Esophagus muscularis mucosa (tissue), 4 donors: ENCODE results near the gene MYL6. TPM values are rescaled to one million over a fixed set of nuclear protein-coding genes. Genes with fewer than 3 reads are reported as not detected.
A peak's percentile ranks its signal among the peaks of the same experiment; 100 is the strongest.

ENCODE experiments used
- DNase-seq: peaks from one replicate; pipeline ENCODE4 v3.0.0-alpha.2; 2017; ENCODE audit errors: extremely low spot score
- H3K27ac ChIP-seq, 4 donors: fragments of 200-600 bp; sonication (generic); replicated peaks in 1 of 4; 1 replicate in 3 of 4; 2 replicates in 1 of 4; pipeline ENCODE4 v1.5.1; 2016 to 2019; ENCODE audit warnings: mild to moderate bottlenecking in 1 of 4
- H3K27me3 ChIP-seq, 4 donors: fragments of 200-600 bp; sonication (generic); one replicate each; pipeline versions ENCODE4 v1.5.1 to v1.6.0; 2016 to 2019
- H3K36me3 ChIP-seq, 4 donors: fragments of 200-600 bp; sonication (generic); one replicate each; pipeline ENCODE4 v1.5.1; 2016 to 2019
- H3K4me1 ChIP-seq, 4 donors: fragments of 200-600 bp; sonication (generic); one replicate each; pipeline ENCODE4 v1.5.1; 2016 to 2019
- H3K4me3 ChIP-seq, 4 donors: fragments of 200-600 bp; sonication (generic); 1 replicate in 2 of 4; 2 replicates in 2 of 4; pipeline ENCODE4 v1.5.1; 2016 to 2019; ENCODE audit warnings: mild to moderate bottlenecking in 4 of 4, moderate library complexity in 1 of 4
- H3K9me3 ChIP-seq, 4 donors: fragments of 200-600 bp; sonication (generic); 1 replicate in 3 of 4; 2 replicates in 1 of 4; pipeline ENCODE4 v1.5.1; 2016 to 2019
- CTCF ChIP-seq, 3 experiments: fragments of 200-600 bp in 2 of 3; fragments of 450-650 bp in 1 of 3; sonication (generic) in 2 of 3; IDR thresholded peaks; one replicate each; pipeline ENCODE4 v1.5.1; 2017 to 2019; ENCODE audit warnings: antibody characterized with exemption in 3 of 3, mild to moderate bottlenecking in 2 of 3, moderate library complexity in 1 of 3
- EP300 ChIP-seq: sonication (generic); formaldehyde crosslinking; IDR thresholded peaks from one replicate; pipeline ENCODE4 v1.6.1; 2017; ENCODE audit warnings: antibody characterized with exemption
- POLR2A ChIP-seq: fragments of 450-650 bp; IDR thresholded peaks from one replicate; pipeline ENCODE4 v1.6.1; 2017; ENCODE audit warnings: antibody characterized with exemption, moderate library complexity, mild to moderate bottlenecking, low read depth
- POLR2AphosphoS5 ChIP-seq, 2 donors: sonication (generic); formaldehyde crosslinking; IDR thresholded peaks; one replicate each; pipeline ENCODE4 v1.6.1; 2017; ENCODE audit warnings: antibody characterized with exemption in 2 of 2
- WGBS: methylation state at CpG from one replicate; pipeline ENCODE4 v1.1.5; 2018; 5-methylcytosine and 5-hydroxymethylcytosine counted together
- intact Hi-C: fragments of 100-400 bp; cut with DNase I; formaldehyde crosslinking; loops from one replicate; pipeline ENCODE4 v1.15.1; 2023
- total RNA-seq, 4 donors: library from RNA; depleted of rRNA; stranded (reverse); fragments of >200 nt; gene quantifications; one replicate each; pipeline versions ENCODE4 v1.1.0 to v1.2.1, GENCODE V29; 2016

The MYL6 gene
- total RNA-seq, 4 donors from 2014 or later = 5,145 to 8,531 (median 5,986) TPM

GRCh38 chr12:56134897-56135296 lies 23.3 kb upstream of the MYL6 start:
- TF ChIP-seq POLR2A (no peak), CTCF (IDR thresholded peaks at IDR 0.05) (no peak), POLR2AphosphoS5 (IDR thresholded peaks at IDR 0.05) (no peak), EP300 (no peak)
- no peak for DNase-seq
- H3K9me3 ChIP-seq = no peaks in the 10 kb centered on the region
- H3K4me1 ChIP-seq = peaks cover 7 to 15% (median 10%) of the 10 kb centered on the region in 4 donors
- 98% methylated on average over 6 of the region's 6 CpGs for WGBS
- H3K36me3 ChIP-seq = peaks cover 75 to 96% (median 94%) of the 10 kb centered on the region in 4 donors
- intact Hi-C loops = no loop called here
- no peaks in the 10 kb centered on the region for H3K27me3 ChIP-seq
- H3K27ac ChIP-seq = peak overlapping the region in 1 of 4 donors; percentile 22
- H3K4me3 ChIP-seq = no peak overlapping the region

GRCh38 chr12:56137853-56138571 lies 20.1 kb upstream of the MYL6 start:
- WGBS = 94% methylated on average over 11 of the region's 14 CpGs
- Histone ChIP-seq H3K4me1 (peaks cover 2 to 10% (median 6%) of the 10 kb centered on the region in 4 donors), H3K4me3 (no peak overlapping the region), H3K9me3 (no peaks in the 10 kb centered on the region), H3K27ac (no peak overlapping the region), H3K27me3 (no peaks in the 10 kb centered on the region), H3K36me3 (peaks cover 79 to 100% (median 95%) of the 10 kb centered on the region in 4 donors)
- TF ChIP-seq POLR2AphosphoS5 (IDR thresholded peaks at IDR 0.05) = no peak
- TF ChIP-seq EP300 = no peak
- TF ChIP-seq POLR2A = no peak
- TF ChIP-seq CTCF (IDR thresholded peaks at IDR 0.05) = no peak
- no peak for DNase-seq
- intact Hi-C loops = no loop called here

GRCh38 chr12:56141946-56142784 lies 16.0 kb upstream of the MYL6 start:
- WGBS = 91% methylated on average over 17 of the region's 19 CpGs
- TF ChIP-seq POLR2A (no peak), CTCF (IDR thresholded peaks at IDR 0.05) (no peak), POLR2AphosphoS5 (IDR thresholded peaks at IDR 0.05) (no peak), EP300 (no peak)
- no peak overlapping the region for H3K4me3 ChIP-seq
- peaks cover 65 to 84% (median 81%) of the 10 kb centered on the region in 4 donors for H3K36me3 ChIP-seq
- peak overlapping the region; percentile 34 to 68 (median 53) for H3K27ac ChIP-seq
- H3K4me1 ChIP-seq = peaks cover 21 to 40% (median 31%) of the 10 kb centered on the region in 4 donors
- no peak for DNase-seq
- intact Hi-C loops = no loop called here
- no peaks in the 10 kb centered on the region for H3K27me3 ChIP-seq
- no peaks in the 10 kb centered on the region for H3K9me3 ChIP-seq

GRCh38 chr12:56143217-56143616 lies 14.9 kb upstream of the MYL6 start:
- TF ChIP-seq CTCF (IDR thresholded peaks at IDR 0.05) (no peak), POLR2A (no peak), EP300 (no peak), POLR2AphosphoS5 (IDR thresholded peaks at IDR 0.05) (no peak)
- intact Hi-C loops = no loop called here
- no peaks in the 10 kb centered on the region for H3K27me3 ChIP-seq
- no peaks in the 10 kb centered on the region for H3K9me3 ChIP-seq
- H3K27ac ChIP-seq = peak overlapping the region; percentile 34 to 68 (median 53)
- peaks cover 56 to 73% (median 71%) of the 10 kb centered on the region in 4 donors for H3K36me3 ChIP-seq
- DNase-seq = no peak
- peaks cover 23 to 44% (median 33%) of the 10 kb centered on the region in 4 donors for H3K4me1 ChIP-seq
- H3K4me3 ChIP-seq = no peak overlapping the region
- 59% methylated on average over 4 of the region's 4 CpGs for WGBS
